HL-60 (cell line): ENCODE measurements around the gene EMP1.

Source experiments
- POLR2AphosphoS5 ChIP-seq: IDR thresholded peaks from 2 replicates; pipeline ENCODE4 v1.6.1; 2012; ENCODE audit warnings: low read depth
- SPI1 ChIP-seq: IDR thresholded peaks from 2 replicates; pipeline ENCODE4 v1.6.1; 2012; ENCODE audit warnings: low read depth, mild to moderate bottlenecking, borderline replicate concordance
- TF ChIP-seq, protein P1 (sequence below): IDR thresholded peaks from one replicate; pipeline ENCODE4 v1.5.1; 2011; ENCODE audit warnings: low read length, control low read depth, inconsistent platforms; ENCODE audit not compliant: insufficient read depth
- TF ChIP-seq, protein P2 (sequence below): IDR thresholded peaks from 2 replicates; pipeline ENCODE4 v1.6.1; 2012; ENCODE audit warnings: low read depth; ENCODE audit not compliant: insufficient replicate concordance

DNA sequence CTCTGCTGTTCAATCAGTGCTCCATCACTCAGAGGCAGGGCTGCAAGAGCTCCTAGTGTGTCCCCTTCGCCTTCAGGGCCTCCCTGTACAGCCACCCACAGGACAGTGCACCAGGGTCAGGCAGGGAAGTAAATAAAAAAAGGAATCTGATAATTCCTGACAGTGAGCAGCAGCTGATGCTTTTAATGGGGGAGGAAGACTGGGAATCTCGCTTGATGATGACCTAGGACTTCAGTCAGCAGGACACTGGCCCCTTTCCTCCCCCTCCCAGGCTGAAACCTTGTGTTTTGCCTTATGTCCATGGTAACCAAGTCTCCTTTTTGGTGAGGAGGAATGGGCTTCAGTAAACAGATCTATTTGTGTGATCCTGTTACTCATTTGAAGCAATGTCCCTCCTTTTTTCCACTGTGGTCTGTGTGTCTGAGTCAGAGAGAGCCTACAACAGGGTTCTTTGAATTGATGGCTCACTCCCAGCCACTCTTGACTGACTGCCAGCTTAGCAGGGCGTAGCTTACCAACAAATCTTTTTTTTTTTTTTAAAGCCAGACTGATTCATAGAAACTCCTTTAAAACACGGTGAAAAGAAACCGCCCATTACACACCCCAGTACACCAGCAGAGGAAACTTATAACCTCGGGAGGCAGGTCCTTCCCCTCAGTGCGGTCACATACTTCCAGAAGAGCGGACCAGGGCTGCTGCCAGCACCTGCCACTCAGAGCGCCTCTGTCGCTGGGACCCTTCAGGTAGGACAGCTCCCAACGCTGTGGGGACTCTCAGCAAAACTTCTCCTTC, at the start of gene EMP1:
- no peak for TF ChIP-seq POLR2AphosphoS5
- TF ChIP-seq, protein P1, sequence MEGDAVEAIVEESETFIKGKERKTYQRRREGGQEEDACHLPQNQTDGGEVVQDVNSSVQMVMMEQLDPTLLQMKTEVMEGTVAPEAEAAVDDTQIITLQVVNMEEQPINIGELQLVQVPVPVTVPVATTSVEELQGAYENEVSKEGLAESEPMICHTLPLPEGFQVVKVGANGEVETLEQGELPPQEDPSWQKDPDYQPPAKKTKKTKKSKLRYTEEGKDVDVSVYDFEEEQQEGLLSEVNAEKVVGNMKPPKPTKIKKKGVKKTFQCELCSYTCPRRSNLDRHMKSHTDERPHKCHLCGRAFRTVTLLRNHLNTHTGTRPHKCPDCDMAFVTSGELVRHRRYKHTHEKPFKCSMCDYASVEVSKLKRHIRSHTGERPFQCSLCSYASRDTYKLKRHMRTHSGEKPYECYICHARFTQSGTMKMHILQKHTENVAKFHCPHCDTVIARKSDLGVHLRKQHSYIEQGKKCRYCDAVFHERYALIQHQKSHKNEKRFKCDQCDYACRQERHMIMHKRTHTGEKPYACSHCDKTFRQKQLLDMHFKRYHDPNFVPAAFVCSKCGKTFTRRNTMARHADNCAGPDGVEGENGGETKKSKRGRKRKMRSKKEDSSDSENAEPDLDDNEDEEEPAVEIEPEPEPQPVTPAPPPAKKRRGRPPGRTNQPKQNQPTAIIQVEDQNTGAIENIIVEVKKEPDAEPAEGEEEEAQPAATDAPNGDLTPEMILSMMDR = no peak
- TF ChIP-seq, protein P2, sequence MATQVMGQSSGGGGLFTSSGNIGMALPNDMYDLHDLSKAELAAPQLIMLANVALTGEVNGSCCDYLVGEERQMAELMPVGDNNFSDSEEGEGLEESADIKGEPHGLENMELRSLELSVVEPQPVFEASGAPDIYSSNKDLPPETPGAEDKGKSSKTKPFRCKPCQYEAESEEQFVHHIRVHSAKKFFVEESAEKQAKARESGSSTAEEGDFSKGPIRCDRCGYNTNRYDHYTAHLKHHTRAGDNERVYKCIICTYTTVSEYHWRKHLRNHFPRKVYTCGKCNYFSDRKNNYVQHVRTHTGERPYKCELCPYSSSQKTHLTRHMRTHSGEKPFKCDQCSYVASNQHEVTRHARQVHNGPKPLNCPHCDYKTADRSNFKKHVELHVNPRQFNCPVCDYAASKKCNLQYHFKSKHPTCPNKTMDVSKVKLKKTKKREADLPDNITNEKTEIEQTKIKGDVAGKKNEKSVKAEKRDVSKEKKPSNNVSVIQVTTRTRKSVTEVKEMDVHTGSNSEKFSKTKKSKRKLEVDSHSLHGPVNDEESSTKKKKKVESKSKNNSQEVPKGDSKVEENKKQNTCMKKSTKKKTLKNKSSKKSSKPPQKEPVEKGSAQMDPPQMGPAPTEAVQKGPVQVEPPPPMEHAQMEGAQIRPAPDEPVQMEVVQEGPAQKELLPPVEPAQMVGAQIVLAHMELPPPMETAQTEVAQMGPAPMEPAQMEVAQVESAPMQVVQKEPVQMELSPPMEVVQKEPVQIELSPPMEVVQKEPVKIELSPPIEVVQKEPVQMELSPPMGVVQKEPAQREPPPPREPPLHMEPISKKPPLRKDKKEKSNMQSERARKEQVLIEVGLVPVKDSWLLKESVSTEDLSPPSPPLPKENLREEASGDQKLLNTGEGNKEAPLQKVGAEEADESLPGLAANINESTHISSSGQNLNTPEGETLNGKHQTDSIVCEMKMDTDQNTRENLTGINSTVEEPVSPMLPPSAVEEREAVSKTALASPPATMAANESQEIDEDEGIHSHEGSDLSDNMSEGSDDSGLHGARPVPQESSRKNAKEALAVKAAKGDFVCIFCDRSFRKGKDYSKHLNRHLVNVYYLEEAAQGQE = no peak
- no peak for TF ChIP-seq SPI1
